NCI-H82 (cell line): ENCODE results near the gene PADI6.

ENCODE experiments used
- DNase-seq: peaks from one replicate; lab custom pipeline; 2025; lab: John Stamatoyannopoulos, UW

PADI6 gene

GRCh38 chr1:17356387-17357026 lies 15.5 kb upstream of the PADI6 start:
- DNase-seq = no peak

- no peak for DNase-seq
These were observed 13.4 kb upstream of the PADI6 start for GRCh38 chr1:17358557-17358956.

- DNase-seq = peak; percentile 23
These were observed 13.0 kb upstream of the PADI6 start for GRCh38 chr1:17359031-17359430.

GRCh38 chr1:17359808-17360207 lies 12.2 kb upstream of the PADI6 start:
- DNase-seq = no peak

GRCh38 chr1:17360272-17360956 lies 11.6 kb upstream of the PADI6 start:
- no peak for DNase-seq

- DNase-seq = no peak
These were observed 10.3 kb upstream of the PADI6 start for GRCh38 chr1:17361687-17362086.

- no peak for DNase-seq
These were observed 8.6 kb upstream of the PADI6 start for GRCh38 chr1:17363351-17363750.

GRCh38 chr1:17363771-17364170 lies 8.2 kb upstream of the PADI6 start:
- DNase-seq = no peak

- DNase-seq = no peak
These were observed 6.7 kb upstream of the PADI6 start for GRCh38 chr1:17365293-17365692.

GRCh38 chr1:17369466-17369865 lies 2.5 kb upstream of the PADI6 start:
- no peak for DNase-seq

GRCh38 chr1:17370618-17371017 lies 1.4 kb upstream of the PADI6 start:
- DNase-seq = peak; percentile 37

- no peak for DNase-seq
These were observed 959 bp downstream of the PADI6 start for GRCh38 chr1:17372955-17373354.

GRCh38 chr1:17375651-17376050 lies 3.7 kb downstream of the PADI6 start:
- no peak for DNase-seq

- DNase-seq = no peak
These were observed 5.4 kb downstream of the PADI6 start for GRCh38 chr1:17377325-17377953.

GRCh38 chr1:17381161-17381560 lies 9.2 kb downstream of the PADI6 start:
- no peak for DNase-seq

GRCh38 chr1:17392199-17392740 lies 20.3 kb downstream of the PADI6 start:
- no peak for DNase-seq

- no peak for DNase-seq
These were observed 21.2 kb downstream of the PADI6 start for GRCh38 chr1:17393230-17393629.

GRCh38 chr1:17397910-17398695 lies 26.1 kb downstream of the PADI6 start:
- no peak for DNase-seq

- DNase-seq = no peak
These were observed 28.8 kb downstream of the PADI6 start for GRCh38 chr1:17400725-17401341.

GRCh38 chr1:17401841-17402240 lies 29.8 kb downstream of the PADI6 start:
- DNase-seq = peak; percentile 54

GRCh38 chr1:17403081-17403480 lies 31.1 kb downstream of the PADI6 start:
- no peak for DNase-seq
